ENCODE measurements around the gene JADE2. TPM values are rescaled to one million over a fixed set of nuclear protein-coding genes. Genes with fewer than 3 reads are reported as not detected.

Gene JADE2
- total and polyA plus RNA-seq, 2 experiments from 2014 or later = 16.2 to 40.8 TPM

DNA sequence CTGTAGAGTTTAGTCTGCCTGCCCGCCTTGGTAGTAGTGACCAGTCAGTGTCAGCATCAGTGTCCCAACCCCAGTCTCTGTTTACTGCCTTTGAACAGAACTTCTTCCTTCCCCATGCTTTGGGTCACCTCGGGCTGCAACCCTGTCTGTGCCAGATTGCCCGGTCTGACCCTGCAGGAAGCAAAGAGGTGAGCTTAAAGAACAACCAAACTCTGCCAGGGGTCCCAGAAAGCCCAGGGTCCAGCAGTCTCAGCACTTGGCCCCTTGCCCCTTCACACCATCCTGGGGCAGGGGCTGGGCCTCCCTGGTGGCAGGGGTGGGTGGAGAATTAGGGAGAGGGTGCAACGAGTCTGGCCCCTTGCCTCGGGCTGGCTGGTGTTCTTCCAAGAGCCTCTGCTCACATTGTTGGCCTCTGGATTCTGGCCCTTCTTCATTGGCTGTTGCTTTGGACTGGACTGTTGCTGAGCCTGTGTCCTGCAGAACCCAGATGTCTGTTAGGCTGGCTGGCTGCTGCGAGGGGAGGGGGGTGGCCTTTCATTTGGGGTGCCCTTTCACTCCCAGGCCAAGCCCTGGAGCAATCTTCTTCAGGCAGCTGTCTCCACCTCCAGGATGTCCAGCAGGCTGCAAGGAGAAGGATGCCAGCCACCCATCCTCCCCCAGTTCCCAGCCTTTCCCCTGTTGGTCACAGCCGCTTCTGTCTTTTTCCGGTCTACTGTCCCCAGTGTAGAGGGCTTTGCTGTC is 55.9 kb downstream of the JADE2 start:
- no peak; the same call in 2 of the 3 replicates for ATAC-seq
- H3K36me3 ChIP-seq (ENCODE audit: insufficient read depth) = peaks cover 4% of the 10 kb centered on the region; the same call in 1 of the 2 replicates
- peaks cover 4% of the 10 kb centered on the region; the same call in 1 of the 2 replicates for H4K20me1 ChIP-seq (replicated peaks; ENCODE audit: insufficient read depth)
- no peaks in the 10 kb centered on the region for H3K4me1 ChIP-seq (ENCODE audit: insufficient read depth)
- no peaks in the 10 kb centered on the region for H3K79me2 ChIP-seq (replicated peaks; ENCODE audit: insufficient read depth)
- Mint-ChIP-seq H3K4me1 (peaks cover 15% of the 10 kb centered on the region; the same call in 2 of the 3 replicates), H3K4me3 (no peak overlapping the region), H3K27ac (0 out of 2 replicates have a peak overlapping the region, but pooled peaks have one; percentile 58), H3K27me3 (ENCODE audit: insufficient read depth, low read depth, poor library complexity) (peaks cover 16% of the 10 kb centered on the region), H3K9me3 (no peaks in the 10 kb centered on the region), H3K36me3 (ENCODE audit: low read depth) (peaks cover 32% of the 10 kb centered on the region)
- TF ChIP-seq, protein P1, sequence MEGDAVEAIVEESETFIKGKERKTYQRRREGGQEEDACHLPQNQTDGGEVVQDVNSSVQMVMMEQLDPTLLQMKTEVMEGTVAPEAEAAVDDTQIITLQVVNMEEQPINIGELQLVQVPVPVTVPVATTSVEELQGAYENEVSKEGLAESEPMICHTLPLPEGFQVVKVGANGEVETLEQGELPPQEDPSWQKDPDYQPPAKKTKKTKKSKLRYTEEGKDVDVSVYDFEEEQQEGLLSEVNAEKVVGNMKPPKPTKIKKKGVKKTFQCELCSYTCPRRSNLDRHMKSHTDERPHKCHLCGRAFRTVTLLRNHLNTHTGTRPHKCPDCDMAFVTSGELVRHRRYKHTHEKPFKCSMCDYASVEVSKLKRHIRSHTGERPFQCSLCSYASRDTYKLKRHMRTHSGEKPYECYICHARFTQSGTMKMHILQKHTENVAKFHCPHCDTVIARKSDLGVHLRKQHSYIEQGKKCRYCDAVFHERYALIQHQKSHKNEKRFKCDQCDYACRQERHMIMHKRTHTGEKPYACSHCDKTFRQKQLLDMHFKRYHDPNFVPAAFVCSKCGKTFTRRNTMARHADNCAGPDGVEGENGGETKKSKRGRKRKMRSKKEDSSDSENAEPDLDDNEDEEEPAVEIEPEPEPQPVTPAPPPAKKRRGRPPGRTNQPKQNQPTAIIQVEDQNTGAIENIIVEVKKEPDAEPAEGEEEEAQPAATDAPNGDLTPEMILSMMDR (conservative IDR thresholded peaks at IDR 0.05; ENCODE audit: low read depth in 2 of 2) = peak in 1 of 2 experiments; percentile 27; a peak in 1 of 4 replicates
- no peak for TF ChIP-seq JUNB (IDR thresholded peaks at IDR 0.05; ENCODE audit: unreplicated experiment)
- H3K4me2 ChIP-seq = no peak overlapping the region
- H3K9me2 ChIP-seq (ENCODE audit: insufficient read depth) = no peaks in the 10 kb centered on the region
- H2AFZ ChIP-seq = no peak overlapping the region
- H3K4me3 ChIP-seq = no peak overlapping the region
- H3F3A ChIP-seq (replicated peaks; ENCODE audit: low read depth) = 0 out of 2 replicates have a peak, but pooled peaks cover 12% of the 10 kb centered on the region
- DNase-seq (ENCODE audit: low spot score) = no peak
- H3K27me3 ChIP-seq (ENCODE audit: insufficient read depth) = no peaks in the 10 kb centered on the region
- H3K27ac ChIP-seq (ENCODE audit: low read depth) = no peak overlapping the region

DNA sequence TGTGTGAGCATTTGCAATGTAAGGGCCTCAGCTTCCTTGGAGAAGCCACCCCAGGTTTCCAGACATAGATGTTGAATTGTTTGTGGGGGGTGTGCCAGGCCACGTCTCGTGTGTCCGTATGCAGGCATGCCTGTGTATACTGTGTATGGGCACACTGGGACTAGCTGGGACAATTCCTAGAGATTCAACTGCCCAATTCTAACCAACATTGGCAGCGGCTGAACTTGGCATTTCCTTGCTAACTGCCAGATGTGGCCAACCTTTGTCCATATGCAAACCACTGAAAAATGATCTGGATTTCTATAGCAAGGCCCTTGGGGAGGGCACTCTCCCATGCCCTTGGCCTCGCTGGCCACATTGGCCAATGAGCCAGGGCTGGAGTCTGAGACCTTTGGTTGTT is 56.8 kb downstream of the JADE2 start:
- Histone ChIP-seq H3K4me1 (ENCODE audit: insufficient read depth) (peaks cover 3% of the 10 kb centered on the region; the same call in 1 of the 2 replicates), H4K20me1 (replicated peaks; ENCODE audit: insufficient read depth) (peaks cover 4% of the 10 kb centered on the region; the same call in 1 of the 2 replicates), H3F3A (replicated peaks; ENCODE audit: low read depth) (peaks cover 13% of the 10 kb centered on the region), H3K27me3 (ENCODE audit: insufficient read depth) (no peaks in the 10 kb centered on the region), H3K36me3 (ENCODE audit: insufficient read depth) (peaks cover 4% of the 10 kb centered on the region; the same call in 1 of the 2 replicates), H3K4me2 (no peak overlapping the region), H2AFZ (no peak overlapping the region), H3K79me2 (replicated peaks; ENCODE audit: insufficient read depth) (no peaks in the 10 kb centered on the region), H3K9me2 (ENCODE audit: insufficient read depth) (no peaks in the 10 kb centered on the region), H3K4me3 (no peak overlapping the region), H3K27ac (ENCODE audit: low read depth) (no peak overlapping the region)
- no peak overlapping the region for H3K4me3 Mint-ChIP-seq
- peaks cover 14% of the 10 kb centered on the region for H3K27me3 Mint-ChIP-seq (ENCODE audit: insufficient read depth, low read depth, poor library complexity)
- H3K9me3 Mint-ChIP-seq = no peaks in the 10 kb centered on the region
- H3K36me3 Mint-ChIP-seq (ENCODE audit: low read depth) = peaks cover 25% of the 10 kb centered on the region
- ATAC-seq (no peak), DNase-seq (ENCODE audit: low spot score) (no peak)
- TF ChIP-seq, protein P2, sequence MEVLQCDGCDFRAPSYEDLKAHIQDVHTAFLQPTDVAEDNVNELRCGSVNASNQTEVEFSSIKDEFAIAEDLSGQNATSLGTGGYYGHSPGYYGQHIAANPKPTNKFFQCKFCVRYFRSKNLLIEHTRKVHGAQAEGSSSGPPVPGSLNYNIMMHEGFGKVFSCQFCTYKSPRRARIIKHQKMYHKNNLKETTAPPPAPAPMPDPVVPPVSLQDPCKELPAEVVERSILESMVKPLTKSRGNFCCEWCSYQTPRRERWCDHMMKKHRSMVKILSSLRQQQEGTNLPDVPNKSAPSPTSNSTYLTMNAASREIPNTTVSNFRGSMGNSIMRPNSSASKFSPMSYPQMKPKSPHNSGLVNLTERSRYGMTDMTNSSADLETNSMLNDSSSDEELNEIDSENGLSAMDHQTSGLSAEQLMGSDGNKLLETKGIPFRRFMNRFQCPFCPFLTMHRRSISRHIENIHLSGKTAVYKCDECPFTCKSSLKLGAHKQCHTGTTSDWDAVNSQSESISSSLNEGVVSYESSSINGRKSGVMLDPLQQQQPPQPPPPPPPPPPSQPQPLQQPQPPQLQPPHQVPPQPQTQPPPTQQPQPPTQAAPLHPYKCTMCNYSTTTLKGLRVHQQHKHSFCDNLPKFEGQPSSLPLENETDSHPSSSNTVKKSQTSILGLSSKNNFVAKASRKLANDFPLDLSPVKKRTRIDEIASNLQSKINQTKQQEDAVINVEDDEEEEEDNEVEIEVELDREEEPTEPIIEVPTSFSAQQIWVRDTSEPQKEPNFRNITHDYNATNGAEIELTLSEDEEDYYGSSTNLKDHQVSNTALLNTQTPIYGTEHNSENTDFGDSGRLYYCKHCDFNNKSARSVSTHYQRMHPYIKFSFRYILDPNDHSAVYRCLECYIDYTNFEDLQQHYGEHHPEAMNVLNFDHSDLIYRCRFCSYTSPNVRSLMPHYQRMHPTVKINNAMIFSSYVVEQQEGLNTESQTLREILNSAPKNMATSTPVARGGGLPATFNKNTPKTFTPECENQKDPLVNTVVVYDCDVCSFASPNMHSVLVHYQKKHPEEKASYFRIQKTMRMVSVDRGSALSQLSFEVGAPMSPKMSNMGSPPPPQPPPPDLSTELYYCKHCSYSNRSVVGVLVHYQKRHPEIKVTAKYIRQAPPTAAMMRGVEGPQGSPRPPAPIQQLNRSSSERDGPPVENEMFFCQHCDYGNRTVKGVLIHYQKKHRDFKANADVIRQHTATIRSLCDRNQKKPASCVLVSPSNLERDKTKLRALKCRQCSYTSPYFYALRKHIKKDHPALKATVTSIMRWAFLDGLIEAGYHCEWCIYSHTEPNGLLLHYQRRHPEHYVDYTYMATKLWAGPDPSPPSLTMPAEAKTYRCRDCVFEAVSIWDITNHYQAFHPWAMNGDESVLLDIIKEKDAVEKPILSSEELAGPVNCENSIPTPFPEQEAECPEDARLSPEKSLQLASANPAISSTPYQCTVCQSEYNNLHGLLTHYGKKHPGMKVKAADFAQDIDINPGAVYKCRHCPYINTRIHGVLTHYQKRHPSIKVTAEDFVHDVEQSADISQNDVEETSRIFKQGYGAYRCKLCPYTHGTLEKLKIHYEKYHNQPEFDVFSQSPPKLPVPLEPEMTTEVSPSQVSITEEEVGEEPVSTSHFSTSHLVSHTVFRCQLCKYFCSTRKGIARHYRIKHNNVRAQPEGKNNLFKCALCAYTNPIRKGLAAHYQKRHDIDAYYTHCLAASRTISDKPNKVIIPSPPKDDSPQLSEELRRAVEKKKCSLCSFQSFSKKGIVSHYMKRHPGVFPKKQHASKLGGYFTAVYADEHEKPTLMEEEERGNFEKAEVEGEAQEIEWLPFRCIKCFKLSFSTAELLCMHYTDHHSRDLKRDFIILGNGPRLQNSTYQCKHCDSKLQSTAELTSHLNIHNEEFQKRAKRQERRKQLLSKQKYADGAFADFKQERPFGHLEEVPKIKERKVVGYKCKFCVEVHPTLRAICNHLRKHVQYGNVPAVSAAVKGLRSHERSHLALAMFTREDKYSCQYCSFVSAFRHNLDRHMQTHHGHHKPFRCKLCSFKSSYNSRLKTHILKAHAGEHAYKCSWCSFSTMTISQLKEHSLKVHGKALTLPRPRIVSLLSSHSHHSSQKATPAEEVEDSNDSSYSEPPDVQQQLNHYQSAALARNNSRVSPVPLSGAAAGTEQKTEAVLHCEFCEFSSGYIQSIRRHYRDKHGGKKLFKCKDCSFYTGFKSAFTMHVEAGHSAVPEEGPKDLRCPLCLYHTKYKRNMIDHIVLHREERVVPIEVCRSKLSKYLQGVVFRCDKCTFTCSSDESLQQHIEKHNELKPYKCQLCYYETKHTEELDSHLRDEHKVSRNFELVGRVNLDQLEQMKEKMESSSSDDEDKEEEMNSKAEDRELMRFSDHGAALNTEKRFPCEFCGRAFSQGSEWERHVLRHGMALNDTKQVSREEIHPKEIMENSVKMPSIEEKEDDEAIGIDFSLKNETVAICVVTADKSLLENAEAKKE (CRISPR knock-in tag; IDR thresholded peaks at IDR 0.05) = no peak
- TF ChIP-seq, protein P3, sequence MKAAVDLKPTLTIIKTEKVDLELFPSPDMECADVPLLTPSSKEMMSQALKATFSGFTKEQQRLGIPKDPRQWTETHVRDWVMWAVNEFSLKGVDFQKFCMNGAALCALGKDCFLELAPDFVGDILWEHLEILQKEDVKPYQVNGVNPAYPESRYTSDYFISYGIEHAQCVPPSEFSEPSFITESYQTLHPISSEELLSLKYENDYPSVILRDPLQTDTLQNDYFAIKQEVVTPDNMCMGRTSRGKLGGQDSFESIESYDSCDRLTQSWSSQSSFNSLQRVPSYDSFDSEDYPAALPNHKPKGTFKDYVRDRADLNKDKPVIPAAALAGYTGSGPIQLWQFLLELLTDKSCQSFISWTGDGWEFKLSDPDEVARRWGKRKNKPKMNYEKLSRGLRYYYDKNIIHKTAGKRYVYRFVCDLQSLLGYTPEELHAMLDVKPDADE (IDR thresholded peaks at IDR 0.05) = no peak
- TF ChIP-seq POLR2AphosphoS5 (IDR thresholded peaks at IDR 0.05; ENCODE audit: low read depth) = no peak; the same call in 1 of the 2 replicates
- H3K4me1 Mint-ChIP-seq = peaks cover 18% of the 10 kb centered on the region
- no peak overlapping the region for H3K27ac Mint-ChIP-seq

Data from GM23338 (cell line).